Peyer's patch (tissue), 4 donors: Measurements from ENCODE around the gene MGAT5B. TPM values are rescaled to one million over a fixed set of nuclear protein-coding genes. Genes with fewer than 3 reads are reported as not detected.

Source experiments
- DNase-seq, 3 donors: peaks; one replicate each; pipeline ENCODE4 v3.0.0-alpha.2; 2017 to 2019
- H3K27ac ChIP-seq, 4 donors: fragments of 200-600 bp; sonication (generic); one replicate each; pipeline ENCODE4 v1.5.1; 2016 to 2019
- H3K27me3 ChIP-seq, 2 donors: fragments of 200-600 bp; sonication (generic); one replicate each; pipeline ENCODE4 v1.5.1; 2019
- H3K36me3 ChIP-seq, 3 donors: fragments of 200-600 bp; sonication (generic); one replicate each; pipeline ENCODE4 v1.5.1; 2016 to 2019
- H3K4me1 ChIP-seq, 4 donors: fragments of 200-600 bp; sonication (generic); one replicate each; pipeline ENCODE4 v1.5.1; 2016 to 2019
- H3K4me3 ChIP-seq, 4 donors: fragments of 200-600 bp; sonication (generic); 1 replicate in 3 of 4; 2 replicates in 1 of 4; pipeline ENCODE4 v1.5.1; 2016 to 2019; ENCODE audit warnings: mild to moderate bottlenecking in 1 of 4
- H3K9me3 ChIP-seq, 4 donors: fragments of 200-600 bp; sonication (generic); one replicate each; pipeline ENCODE4 v1.5.1; 2016 to 2019; ENCODE audit warnings: mild to moderate bottlenecking in 1 of 4
- CTCF ChIP-seq, 6 experiments: fragments of 450-650 bp in 4 of 6; fragments of 200-600 bp in 2 of 6; sonication (generic) in 1 of 6; IDR thresholded peaks; one replicate each; pipeline ENCODE4 v1.5.1; 2017 to 2019; ENCODE audit warnings: antibody characterized with exemption in 6 of 6, mild to moderate bottlenecking in 3 of 6, moderate library complexity in 1 of 6
- POLR2A ChIP-seq, 2 donors: fragments of 450-650 bp; IDR thresholded peaks; one replicate each; pipeline ENCODE4 v1.5.1; 2017; ENCODE audit warnings: antibody characterized with exemption in 2 of 2, mild to moderate bottlenecking in 2 of 2, moderate library complexity in 2 of 2
- total RNA-seq, 4 donors: library from RNA; depleted of rRNA; stranded (reverse); fragments of >200 nt; gene quantifications; one replicate each; pipeline ENCODE4 v1.1.0, GENCODE V29; 2016

MGAT5B gene
- total RNA-seq, 4 donors from 2014 or later = 0.27 to 6.6 (median 0.47) TPM; not detected in 1

GRCh38 chr17:76949913-76950695 lies 81.9 kb downstream of the MGAT5B start:
- H3K27me3 ChIP-seq = no peaks in the 10 kb centered on the region
- DNase-seq = no peak
- H3K4me1 ChIP-seq = no peaks in the 10 kb centered on the region
- H3K36me3 ChIP-seq = no peaks in the 10 kb centered on the region
- TF ChIP-seq POLR2A (IDR thresholded peaks at IDR 0.05) (no peak), CTCF (IDR thresholded peaks at IDR 0.05) (no peak)
- no peak overlapping the region for H3K4me3 ChIP-seq
- no peak overlapping the region for H3K27ac ChIP-seq
- no peaks in the 10 kb centered on the region for H3K9me3 ChIP-seq

GRCh38 chr17:76951375-76951905 lies 83.2 kb downstream of the MGAT5B start:
- TF ChIP-seq POLR2A (IDR thresholded peaks at IDR 0.05) (no peak), CTCF (IDR thresholded peaks at IDR 0.05) (no peak)
- no peak overlapping the region for H3K4me3 ChIP-seq
- no peaks in the 10 kb centered on the region for H3K4me1 ChIP-seq
- H3K9me3 ChIP-seq = no peaks in the 10 kb centered on the region
- H3K27me3 ChIP-seq = no peaks in the 10 kb centered on the region
- H3K36me3 ChIP-seq = no peaks in the 10 kb centered on the region
- DNase-seq = no peak
- H3K27ac ChIP-seq = no peak overlapping the region

- no peaks in the 10 kb centered on the region for H3K27me3 ChIP-seq
- TF ChIP-seq CTCF (IDR thresholded peaks at IDR 0.05) (no peak), POLR2A (IDR thresholded peaks at IDR 0.05) (no peak)
- no peaks in the 10 kb centered on the region for H3K4me1 ChIP-seq
- H3K36me3 ChIP-seq = no peaks in the 10 kb centered on the region
- DNase-seq = no peak
- H3K27ac ChIP-seq = no peak overlapping the region
- no peaks in the 10 kb centered on the region for H3K9me3 ChIP-seq
- H3K4me3 ChIP-seq = no peak overlapping the region
Observed at GRCh38 chr17:76952402-76952801, 84.2 kb downstream of the MGAT5B start.

GRCh38 chr17:76953066-76953465 lies 84.9 kb downstream of the MGAT5B start:
- Histone ChIP-seq H3K27me3 (no peaks in the 10 kb centered on the region), H3K36me3 (no peaks in the 10 kb centered on the region), H3K4me1 (peaks cover 0 to 1% (median 0%) of the 10 kb centered on the region in 4 donors), H3K4me3 (no peak overlapping the region), H3K27ac (no peak overlapping the region), H3K9me3 (no peaks in the 10 kb centered on the region)
- DNase-seq = no peak
- no peak for TF ChIP-seq CTCF (IDR thresholded peaks at IDR 0.05)
- TF ChIP-seq POLR2A (IDR thresholded peaks at IDR 0.05) = no peak

- Histone ChIP-seq H3K36me3 (no peaks in the 10 kb centered on the region), H3K4me1 (peaks cover 0 to 5% (median 0%) of the 10 kb centered on the region in 4 donors), H3K27me3 (no peaks in the 10 kb centered on the region), H3K9me3 (no peaks in the 10 kb centered on the region), H3K27ac (no peak overlapping the region), H3K4me3 (no peak overlapping the region)
- no peak for DNase-seq
- TF ChIP-seq POLR2A (IDR thresholded peaks at IDR 0.05) = no peak
- TF ChIP-seq CTCF (IDR thresholded peaks at IDR 0.05) = no peak
Observed at GRCh38 chr17:76953946-76954345, 85.7 kb downstream of the MGAT5B start.
